HUDEP-2 (cell line): ENCODE results near the gene SPOCK2.

Source experiments
- DNase-seq, 76 experiments: peaks; one replicate each; lab custom pipeline; 2025; ENCODE audit not compliant: unreplicated experiment in 76 of 76; lab: John Stamatoyannopoulos, UW

The SPOCK2 gene

GRCh38 chr10:72059843-72060822 is 28.2 kb downstream of the SPOCK2 start:
- no peak for DNase-seq

DNA sequence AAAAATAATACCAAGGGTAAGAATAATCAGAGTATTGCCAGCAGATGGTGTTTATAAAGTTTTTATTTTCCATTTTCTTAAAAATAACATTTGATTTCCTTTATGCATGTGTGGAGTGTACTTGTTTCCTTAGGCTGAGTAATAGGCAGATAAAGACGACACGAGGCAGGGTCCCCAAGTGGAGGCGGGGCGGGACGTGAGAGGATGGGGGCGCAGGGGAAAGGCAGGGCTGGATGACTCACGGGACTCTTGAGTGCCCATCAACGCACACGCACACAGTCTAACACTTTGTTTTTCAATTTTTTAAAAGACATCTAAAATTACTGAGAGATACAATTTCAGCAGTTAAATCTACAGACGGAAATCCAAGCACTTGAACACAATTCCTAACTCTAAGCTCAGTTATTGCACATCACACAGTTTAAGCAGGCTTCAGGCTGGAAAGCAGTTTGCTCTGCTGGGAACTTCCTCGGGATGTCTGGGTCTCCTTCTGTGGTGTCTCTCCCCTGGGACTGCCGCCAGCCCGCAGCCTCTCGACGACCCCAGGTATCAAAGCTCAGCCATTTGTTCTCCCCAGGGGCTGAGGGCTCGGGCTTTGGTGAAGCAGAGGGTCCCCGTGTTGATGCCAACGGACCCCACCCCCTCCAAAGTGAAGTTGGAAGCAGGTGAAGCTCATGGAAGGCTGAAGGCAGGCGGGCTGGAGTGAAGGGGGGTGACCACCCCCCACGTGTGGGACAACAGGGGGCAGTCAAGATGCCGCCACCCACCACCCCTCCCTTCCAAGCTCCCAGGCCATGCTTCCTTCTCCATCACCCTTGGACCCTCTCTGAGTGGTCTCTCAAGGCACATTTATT is 29.1 kb downstream of the SPOCK2 start:
- no peak for DNase-seq

DNA sequence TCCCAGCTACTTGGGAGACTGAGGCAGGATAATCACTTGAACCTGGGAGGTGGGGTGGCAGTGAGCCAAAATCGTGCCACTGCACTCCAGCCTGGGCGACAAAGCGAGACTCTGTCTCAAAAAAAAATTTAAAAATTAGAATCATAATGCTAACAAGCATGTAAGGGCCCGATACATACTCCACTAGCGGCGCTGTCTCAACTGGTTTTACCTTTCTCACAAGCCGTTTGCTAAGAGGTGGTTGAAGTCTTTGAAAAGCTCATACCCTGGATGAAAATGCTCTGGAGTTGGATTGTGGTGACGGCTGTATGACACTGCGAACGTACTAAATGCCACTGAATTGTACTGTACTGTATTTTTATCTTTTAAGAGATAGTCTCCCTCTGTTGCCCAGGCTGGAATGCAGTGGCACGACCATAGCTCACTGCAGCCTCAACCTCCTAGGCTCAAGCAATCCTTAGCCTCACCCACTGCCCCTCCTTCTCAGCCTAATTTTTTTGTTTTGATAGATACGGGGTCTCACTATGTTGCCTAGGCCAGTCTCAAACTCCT is 29.9 kb downstream of the SPOCK2 start:
- DNase-seq = no peak

DNA sequence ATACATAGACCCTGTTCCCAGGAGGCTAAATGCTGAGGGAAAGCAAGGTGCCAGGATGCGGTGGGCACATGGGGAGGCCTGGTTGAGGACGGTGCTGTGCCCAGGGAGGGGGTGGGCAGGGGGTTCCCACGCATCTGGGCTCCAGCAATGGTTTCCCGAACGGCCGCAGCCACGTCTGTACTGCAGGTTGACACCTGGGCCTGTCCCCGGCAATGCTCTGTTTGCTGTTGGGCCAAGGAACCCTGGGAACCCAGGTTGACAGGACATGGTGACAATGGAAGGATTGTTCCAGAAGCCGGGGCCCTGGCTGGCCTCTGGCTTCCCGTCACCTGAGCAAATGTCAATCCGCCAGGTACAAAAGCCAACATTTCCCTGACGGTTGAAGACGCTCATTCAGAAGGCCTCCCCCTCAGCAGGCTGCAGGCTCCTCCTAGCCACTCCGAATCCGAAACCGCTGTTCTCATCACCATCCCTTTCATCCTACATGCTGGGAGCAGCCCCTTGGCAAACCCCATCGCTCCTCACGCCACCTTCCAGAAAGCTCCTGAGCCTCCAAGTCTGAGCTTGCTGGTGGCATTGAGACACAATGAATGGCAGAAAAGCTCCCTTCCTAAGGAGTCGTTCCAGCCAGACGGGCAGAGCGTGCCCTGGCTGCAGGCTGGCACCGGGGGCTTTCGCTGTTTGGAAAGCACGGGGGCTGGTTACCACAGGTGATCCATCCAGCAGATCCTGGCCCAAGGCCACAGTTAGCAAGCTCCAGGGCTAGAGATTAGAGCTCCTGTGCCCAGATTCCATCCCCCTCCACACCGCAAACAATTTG is 31.2 kb downstream of the SPOCK2 start:
- no peak for DNase-seq

GRCh38 chr10:72056113-72056512 is 32.2 kb downstream of the SPOCK2 start:
- DNase-seq = no peak

DNA sequence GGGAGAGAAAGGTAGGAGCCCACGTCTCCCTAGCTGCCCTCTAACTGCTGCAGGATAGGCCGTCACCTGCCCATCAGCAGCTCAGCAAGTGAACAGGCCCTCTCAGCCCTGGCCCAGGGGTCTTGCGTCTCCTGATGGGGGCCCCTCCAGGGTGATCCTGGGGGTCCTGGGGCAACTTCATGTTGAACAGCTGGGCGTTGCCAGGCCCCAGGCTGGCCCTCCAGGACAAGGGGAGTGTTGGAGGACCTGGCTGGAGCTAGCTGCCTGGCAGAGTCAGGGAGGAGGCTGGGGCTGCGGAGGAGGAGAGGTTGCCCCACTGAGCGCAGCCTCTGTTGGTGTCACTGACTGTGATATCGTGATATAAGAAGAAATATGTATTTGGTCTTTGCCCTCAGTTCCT is 34.7 kb downstream of the SPOCK2 start:
- DNase-seq = no peak

DNA sequence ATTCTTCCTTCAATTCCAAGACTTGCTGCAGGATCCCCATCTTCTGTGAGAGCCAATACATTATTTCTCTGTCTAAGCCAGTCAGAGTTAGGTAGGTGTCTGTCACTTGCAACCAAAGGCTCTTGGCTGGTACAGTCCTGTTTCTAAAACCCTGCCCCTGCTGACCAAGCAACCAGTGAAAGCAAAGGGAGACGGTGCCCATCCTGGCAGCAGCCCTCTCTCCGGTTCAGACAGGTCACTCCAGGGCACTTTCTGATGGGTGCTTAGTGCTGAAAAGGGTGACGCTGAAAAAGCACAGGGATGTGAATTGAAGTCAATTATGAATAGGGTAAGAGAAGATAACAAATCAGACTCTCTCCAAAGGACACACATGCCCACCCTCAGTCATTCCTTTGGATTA is 37.5 kb downstream of the SPOCK2 start:
- DNase-seq = no peak

DNA sequence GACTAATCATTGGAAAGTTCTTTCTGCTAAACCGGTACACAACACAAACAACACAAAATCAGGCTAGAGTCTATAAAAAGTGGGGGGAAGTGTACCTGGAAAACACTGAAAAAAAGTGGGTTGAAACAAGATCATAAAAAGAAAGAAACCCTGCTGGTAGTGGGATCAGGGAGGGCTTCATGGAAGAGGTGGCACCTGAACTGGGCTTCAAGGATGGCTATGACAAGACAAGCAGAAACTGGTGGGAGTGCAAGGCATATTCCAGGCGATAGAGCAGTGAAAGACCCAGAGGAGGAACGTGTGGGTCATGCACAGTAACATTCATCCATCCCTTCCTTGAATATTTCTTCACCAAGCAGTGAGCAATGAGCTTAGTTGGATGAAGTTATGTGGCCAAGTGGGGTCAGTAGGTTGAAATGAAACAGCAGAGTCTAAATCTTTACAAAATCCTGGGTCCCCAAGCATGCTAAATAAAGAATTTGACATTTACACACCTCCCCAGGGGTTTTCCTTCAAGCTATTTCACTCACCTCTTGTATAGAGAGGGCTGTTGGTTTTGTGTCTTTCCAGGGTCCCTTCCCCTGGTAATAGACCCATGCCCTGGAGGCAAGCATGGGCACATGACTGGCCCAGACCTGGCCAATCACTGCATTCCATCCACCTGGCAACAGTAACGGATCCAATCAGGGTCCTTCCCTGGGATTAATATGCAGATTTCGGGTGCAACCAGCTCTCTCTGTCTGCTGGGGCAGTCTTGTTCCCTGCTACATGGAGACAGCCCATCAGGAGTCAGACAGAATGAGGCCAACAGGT is 38.2 kb downstream of the SPOCK2 start:
- no peak for DNase-seq

- no peak for DNase-seq
These were observed 38.9 kb downstream of the SPOCK2 start for GRCh38 chr10:72049472-72049871.

GRCh38 chr10:72048450-72049124 is 39.8 kb downstream of the SPOCK2 start:
- peak in 73 of 76 experiments; percentile 18 to 92 (median 79) for DNase-seq

GRCh38 chr10:72045586-72045985 is 42.8 kb downstream of the SPOCK2 start:
- DNase-seq = no peak

- DNase-seq = no peak
These were observed 43.8 kb downstream of the SPOCK2 start for GRCh38 chr10:72044417-72045041.

GRCh38 chr10:72043016-72043834 is 45.1 kb downstream of the SPOCK2 start:
- no peak for DNase-seq

DNA sequence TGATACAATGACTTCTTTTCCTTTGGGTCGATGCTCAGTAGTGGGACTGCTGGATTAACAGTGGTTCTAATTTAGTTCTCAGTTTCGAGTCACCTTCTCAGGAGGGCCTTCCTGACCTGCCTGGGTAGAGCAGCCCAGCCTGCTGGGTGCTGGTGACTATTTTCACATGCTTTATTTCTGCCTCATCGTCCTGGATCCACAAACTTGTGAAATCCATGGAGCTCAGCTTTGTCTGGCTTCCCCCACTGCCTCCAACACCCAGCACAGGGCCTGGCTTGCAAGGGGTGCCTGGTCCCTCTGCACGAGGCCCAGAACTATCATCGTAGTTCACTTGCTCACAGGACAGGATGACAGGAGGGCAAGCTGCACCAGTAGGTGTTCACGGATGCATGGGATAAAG is 46.9 kb downstream of the SPOCK2 start:
- no peak for DNase-seq

DNA sequence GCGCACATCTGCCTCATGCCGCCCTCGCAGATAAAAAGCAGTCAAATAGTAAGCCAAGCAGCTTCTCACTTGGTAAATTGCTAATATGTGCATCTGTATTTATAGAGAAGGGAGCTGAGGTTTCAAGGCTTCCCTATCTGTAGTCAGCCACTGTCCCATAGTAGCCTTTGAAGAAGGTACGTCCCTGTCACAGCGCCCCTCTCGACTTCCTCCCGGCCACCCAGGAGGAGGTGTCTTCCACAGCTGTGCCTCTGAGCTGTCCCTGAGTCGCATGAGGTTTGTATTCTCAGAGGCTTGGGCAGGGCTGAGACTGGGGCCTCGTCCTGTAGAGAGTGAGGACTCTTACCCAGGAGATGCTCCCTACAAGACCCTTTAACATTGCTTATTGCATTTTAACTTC is 49.0 kb downstream of the SPOCK2 start:
- DNase-seq = no peak

DNA sequence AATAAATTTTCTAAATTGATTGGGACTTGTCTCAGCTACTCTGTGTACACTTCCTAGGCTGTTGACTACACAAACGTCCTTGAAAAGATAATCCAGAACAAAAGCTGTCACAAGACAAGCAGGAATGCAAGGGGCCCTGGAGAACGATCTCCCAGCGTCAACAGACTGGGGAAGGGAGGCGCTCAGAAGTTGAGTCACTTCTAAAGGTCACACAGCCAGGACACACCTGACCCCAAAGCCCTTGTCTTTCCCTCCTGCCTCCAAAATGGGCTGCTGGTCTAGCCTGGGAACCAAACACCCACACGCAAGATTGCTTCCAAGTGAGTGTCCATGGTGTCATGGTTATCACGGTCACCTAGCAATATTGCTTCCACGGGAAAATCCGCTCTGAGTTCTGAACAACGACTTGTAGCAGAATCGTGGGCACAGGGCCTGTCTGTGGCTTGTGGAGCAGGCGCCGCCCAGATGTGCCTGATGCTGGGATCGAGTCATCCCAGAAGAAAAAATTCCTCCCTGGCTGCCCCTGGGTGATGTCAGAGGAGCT is 49.8 kb downstream of the SPOCK2 start:
- no peak for DNase-seq

DNA sequence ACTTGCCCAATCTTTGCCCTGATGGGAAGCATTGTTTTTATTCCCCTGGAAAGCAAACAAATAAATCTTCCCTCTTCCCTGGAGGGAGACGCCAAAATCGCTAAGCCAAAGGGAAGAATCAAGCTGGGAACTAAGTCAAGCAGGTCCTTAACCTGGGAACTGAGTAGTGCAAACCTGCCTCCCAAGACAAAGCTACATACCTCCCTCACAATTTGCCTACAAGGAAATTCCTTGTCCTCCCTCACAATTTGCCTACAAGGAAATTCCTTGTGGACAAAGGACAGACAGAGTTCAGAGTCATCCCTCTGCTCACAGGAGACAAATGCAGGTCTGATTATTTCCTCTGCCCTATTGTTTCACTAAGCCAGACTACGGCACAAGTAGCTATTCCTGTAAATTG is 50.5 kb downstream of the SPOCK2 start:
- no peak for DNase-seq
